Esophagus muscularis mucosa (tissue), 4 donors: ENCODE measurements around the gene NKX3-2.

Experiments
- CTCF ChIP-seq, 3 experiments: fragments of 200-600 bp in 2 of 3; fragments of 450-650 bp in 1 of 3; sonication (generic) in 2 of 3; IDR thresholded peaks; one replicate each; pipeline ENCODE4 v1.5.1; 2017 to 2019; ENCODE audit warnings: antibody characterized with exemption in 3 of 3, mild to moderate bottlenecking in 2 of 3, moderate library complexity in 1 of 3
- EP300 ChIP-seq: sonication (generic); formaldehyde crosslinking; IDR thresholded peaks from one replicate; pipeline ENCODE4 v1.6.1; 2017; ENCODE audit warnings: antibody characterized with exemption
- POLR2A ChIP-seq: fragments of 450-650 bp; IDR thresholded peaks from one replicate; pipeline ENCODE4 v1.6.1; 2017; ENCODE audit warnings: antibody characterized with exemption, moderate library complexity, mild to moderate bottlenecking, low read depth
- POLR2AphosphoS5 ChIP-seq, 2 donors: sonication (generic); formaldehyde crosslinking; IDR thresholded peaks; one replicate each; pipeline ENCODE4 v1.6.1; 2017; ENCODE audit warnings: antibody characterized with exemption in 2 of 2

- TF ChIP-seq POLR2A (no peak), EP300 (no peak), CTCF (IDR thresholded peaks at IDR 0.05) (no peak), POLR2AphosphoS5 (IDR thresholded peaks at IDR 0.05) (no peak)
These were observed 15.0 kb downstream of the NKX3-2 start for GRCh38 chr4:13529128-13529919.
